ENCODE data around the gene RORC. TPM values are rescaled to one million over a fixed set of nuclear protein-coding genes. Genes with fewer than 3 reads are reported as not detected.

RORC gene
- total RNA-seq, 1 donor from 2014 or later, result 0.10 TPM

DNA sequence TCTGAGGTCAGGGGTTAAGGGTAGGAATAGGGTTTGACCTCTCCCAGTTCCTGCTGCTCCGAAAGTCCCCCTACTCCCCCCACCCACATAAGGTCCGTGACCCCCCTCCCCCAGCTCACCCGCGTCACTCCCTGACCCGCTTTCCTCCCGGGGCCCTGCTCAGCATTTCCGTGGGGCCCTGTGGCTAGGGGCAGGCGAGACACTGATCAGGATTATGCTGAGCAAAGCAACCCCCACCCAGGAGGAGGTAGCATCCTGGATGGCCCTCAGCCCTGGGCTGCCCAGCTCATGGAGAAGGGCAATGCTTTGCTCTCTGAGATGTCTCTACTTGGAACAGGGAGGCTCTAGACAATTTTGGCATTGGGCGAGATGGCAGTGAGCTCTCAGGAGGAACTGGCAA, 3.7 kb downstream of the RORC start:
- no peak for DNase-seq (ENCODE audit: low spot score)

DNA sequence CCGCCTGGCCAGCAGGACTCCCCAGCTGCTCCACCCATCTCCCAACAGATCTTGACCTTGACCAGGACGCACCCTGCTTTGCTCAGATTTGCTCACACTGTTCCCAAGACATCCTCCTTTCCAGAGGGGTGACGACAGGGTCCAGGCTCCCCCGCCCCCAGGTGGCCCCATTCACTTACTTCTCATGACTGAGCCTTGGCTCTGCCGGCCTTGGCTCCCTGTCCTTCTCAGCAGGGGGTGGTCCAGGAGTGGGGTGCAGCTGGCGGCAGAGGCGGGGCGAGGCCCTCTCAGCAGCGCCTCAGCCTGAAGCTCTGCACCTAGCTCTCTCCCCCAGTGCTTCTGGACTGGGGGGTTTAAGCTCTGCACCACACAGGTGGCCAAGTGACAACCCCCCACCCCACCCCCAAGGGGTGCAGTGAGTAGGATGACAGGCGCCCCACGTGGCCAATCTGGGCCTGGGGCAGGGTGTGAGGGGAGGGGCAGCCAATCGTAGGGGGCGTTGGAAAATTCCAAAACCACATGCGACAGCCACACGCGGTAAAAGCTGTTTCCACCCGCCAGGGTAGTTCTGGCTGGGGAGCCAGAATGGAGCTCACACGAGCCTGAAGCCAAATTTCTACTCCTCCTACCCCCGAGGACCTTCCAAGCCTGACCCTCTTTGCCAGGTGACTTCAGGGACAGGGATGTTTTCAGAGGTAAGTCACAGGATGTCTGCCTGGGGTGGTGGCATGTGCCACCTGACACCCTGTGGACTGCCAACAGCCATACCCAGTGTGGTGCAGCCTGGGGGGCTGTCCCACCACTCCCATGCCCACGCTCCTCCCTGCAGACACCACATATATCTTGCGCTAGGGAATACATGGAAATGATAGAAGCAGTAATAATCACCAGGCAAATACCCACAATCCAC, 5.6 kb downstream of the RORC start:
- DNase-seq (ENCODE audit: low spot score), result no peak

DNA sequence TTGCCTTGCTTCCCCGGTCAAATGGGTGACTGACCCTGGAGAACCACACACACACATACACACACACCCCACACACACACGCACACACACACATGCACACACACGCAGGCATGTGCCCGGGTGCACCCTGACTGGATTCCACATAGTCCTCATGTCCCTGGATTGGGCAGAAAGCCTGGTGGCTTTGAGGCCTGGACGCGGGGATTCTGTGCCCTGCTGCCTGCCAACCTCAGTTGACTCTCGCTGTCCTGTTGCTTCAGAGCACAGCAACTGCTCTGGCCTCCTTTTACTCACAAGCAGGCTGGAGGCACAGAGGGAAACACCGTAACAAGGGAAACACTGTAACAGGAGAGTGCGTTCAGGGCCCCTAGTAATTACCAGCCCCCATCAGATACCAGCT, 6.4 kb downstream of the RORC start:
- no peak for DNase-seq (ENCODE audit: low spot score)

DNA sequence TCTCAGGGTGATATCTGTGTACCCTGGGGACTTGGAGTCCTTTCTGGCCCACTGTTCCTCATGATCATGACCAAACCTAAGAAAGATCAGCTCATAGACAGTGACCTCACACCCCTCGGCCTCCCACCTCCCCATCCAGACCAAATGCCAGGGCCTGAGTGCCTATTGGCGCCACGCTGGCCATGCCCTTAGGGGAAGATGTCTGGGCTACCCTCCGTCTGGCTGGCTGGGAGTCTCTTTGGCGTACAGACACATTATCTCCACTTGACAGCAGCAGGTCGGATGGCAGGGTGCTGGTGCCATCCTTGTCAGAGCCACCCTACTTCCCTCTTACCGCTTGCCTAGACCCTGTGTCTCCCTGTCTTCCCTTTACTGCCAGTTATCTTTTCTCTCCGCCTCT, 8.4 kb downstream of the RORC start:
- DNase-seq (ENCODE audit: low spot score), result no peak

DNA sequence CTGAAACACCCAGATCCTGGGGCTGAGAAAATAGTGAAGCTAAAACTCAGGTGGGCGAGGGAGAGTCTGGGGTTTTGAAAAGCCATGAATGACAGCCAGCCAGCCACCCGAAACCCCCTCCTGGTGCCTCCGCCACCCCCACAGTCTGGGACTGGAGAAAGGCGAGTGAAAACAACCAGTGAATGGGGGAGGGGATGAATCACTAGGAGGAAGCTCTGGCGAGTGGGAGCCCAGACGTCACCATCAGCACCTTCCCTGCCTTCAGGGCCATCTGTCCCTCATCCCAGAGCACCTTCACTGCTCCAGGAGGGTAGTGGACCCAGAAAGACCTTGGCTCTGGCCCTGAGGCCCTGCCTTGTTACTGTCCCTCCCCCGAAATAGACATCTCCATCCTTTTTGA, 9.2 kb downstream of the RORC start:
- no peak for DNase-seq (ENCODE audit: low spot score)

DNA sequence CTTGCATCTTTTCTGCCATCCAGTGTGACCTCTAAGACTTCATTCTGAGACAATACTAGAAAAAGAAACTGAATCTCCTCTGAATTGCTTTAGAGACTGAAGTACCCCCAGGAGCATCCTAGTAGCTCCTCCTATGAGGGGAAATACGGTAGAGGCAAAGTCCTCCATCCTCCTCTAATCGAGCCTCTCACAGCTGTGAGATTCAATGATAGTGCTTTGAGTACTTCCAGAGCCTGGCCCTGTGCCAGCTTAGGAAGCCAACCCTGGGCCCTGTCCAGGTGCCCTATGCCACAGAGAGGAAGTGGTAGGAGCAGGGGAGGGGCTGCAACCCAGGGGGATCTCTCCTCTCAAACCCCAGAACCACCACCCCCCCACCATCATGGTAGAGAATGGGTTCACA, 10.7 kb downstream of the RORC start:
- no peak for DNase-seq (ENCODE audit: low spot score)

DNA sequence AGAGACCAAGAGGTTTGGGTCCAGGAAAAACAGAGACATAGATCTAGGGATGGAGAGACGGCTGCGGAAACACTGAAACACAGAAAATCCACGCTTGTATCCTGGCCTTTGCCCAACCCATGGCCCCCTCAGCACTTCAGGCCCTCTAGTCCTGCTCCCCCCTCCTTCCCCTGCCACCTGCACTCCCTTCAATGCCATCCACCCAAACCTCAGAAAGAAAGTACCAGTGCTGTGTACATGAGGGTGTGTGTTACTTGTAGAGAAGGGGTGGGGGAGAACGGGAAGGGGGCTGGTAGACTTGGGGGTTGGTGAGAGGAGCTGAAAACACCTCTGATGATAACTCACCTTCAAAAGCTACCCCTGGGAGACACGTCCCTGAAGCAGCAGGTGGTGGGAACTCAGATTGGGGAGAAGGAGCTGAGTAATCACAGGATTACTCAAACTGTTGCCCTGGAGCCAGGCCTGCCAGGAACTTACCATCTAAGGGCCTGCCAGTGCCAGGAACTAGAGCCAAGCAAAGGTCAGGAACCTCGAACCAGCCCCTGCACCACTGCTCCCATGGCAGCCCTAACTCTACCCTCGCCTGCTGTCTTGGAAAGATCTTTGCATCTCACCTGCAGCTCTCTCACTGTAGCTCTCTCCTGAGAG, 11.5 kb downstream of the RORC start:
- DNase-seq (ENCODE audit: low spot score), result no peak

DNA sequence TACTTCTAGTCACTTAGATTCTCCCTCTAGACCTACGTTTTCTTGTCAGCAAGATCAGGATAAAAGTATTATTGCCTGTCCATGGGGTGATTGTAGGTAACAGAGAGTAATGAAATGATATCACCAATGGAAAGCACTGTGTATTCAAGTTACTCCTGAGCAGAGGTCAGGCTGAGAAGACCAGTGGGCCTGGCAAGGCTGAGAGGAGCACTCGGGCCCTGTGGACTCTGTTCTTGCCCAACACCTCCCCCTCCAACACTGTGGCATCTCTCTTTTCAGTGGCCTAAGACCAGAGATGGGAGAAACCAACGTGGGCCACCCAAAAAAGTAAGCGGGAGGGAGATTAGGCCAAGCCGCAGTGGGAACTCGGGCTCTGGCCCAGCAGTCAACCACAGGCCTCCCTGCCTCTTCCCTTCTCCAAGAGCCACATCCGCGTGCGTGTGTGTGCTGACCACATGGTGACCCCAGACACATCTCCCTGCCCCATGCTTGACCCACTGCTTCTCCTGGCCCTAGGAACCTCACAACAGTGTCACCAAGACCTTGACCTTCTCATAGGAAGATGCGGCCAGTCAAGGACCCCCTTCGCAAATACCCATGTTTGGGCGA, 12.3 kb downstream of the RORC start:
- DNase-seq (ENCODE audit: low spot score), result no peak

DNA sequence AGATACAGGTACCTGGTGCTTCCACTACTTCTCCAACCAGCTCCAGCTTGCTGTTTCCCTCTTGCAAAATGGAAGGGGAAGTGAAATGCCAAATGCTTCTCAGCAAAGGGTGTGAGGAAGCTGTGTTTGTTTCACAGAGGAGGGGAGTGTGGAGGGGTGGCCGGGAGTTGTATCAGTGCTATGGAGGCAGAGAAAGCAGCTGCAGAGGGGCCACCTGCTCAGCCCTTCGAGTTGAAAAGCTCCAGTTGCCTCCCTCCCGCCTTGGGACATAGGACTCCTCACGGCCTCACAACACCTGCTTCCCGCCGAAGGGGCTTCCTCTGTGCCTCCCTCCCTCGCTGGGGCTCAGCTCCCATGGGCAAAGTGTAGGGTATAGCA, 14.3 kb downstream of the RORC start:
- DNase-seq (ENCODE audit: low spot score), result no peak

DNA sequence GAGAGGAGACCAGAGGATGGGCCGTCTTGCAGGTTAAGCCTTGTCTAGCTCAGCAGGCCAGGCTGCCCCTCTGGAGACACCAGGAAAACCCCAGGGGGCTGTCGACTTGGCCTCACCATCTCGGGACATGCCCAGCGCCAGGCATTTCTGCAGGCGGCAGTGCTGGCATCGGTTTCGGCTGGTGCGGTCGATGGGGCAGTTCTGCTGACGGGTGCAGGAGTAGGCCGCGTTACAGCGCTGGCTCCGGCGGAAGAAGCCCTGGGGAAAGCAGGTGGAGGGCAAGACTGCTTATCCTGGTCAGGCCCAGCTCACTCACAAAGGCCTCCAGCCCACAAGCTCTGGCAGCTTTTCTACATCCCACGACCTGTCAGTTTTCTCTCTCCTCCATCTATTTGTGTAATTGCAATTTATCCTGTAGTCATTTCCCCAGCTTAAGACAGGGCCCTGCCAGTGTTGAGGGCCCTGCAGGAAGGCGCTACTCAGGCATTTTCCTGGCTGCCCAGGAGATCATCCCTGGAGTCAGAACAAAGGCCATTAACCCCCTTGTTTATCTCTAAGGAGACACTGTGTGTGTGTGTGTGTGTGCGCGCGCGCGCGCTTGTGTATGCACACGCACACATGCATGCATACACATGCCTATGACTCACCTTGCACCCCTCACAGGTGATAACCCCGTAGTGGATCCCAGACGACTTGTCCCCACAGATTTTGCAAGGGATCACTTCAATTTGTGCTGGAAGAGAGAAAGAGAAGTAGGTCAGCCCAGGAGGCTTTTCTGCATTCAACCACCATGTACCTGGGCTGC, 14.9 kb downstream of the RORC start:
- DNase-seq (ENCODE audit: low spot score), result no peak

DNA sequence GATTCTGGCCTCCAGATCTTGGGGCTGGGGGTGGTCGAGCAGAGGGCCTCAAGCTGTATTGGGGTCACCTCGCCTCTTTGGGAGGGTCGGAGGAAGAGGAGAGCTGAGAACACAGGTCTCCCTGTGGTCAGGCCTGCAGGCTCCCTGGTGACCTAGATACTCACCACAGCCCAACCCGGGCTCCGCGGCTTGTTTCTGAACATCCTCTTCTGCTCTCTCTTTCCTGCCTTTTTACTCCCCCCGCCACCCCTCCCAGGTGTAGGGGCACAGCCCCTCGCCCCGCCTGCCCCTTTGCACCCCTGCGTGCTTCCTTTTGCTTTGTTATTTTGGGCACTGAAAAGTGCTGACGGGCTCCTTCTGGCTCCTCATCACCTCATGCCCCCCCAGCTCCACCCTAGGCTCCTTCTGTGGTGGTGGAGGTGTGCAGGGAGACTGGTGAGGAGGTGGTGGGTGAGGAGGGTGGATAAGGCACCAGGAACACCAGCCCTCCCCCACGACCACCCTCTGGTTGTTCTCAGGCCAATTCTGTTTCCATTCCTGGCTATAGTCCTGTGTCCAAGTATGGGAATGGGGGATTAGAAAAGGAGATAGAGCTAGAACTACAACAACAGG, 15.8 kb downstream of the RORC start:
- no peak for DNase-seq (ENCODE audit: low spot score)

DNA sequence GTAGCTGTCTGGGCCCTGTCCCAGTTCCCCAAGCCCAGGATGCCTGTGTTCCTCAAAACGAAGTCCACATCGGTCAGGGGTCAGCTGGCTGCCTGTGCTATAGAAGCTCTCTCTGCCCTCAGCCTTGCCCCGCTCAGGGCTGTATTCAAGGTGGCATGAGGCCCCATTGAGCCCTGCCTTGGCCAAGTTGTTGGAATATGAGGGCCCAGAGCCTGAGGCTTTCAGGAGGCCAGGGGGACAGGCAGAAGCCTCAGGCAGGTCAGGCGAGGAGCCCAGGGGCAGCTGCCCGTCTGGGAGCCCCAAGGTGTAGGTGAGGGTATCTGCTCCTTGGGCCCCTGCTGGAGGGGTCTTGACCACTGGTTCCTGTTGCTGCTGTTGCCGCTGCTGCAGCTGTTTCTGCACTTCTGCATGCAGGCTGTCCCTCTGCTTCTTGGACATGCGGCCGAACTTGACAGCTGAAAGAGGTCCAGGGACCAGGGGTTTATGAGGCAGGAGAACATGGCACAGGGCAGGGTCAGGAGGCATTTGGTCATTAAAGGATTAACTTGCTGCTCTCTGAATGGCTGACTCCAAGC, 16.5 kb downstream of the RORC start:
- DNase-seq (ENCODE audit: low spot score), result no peak

DNA sequence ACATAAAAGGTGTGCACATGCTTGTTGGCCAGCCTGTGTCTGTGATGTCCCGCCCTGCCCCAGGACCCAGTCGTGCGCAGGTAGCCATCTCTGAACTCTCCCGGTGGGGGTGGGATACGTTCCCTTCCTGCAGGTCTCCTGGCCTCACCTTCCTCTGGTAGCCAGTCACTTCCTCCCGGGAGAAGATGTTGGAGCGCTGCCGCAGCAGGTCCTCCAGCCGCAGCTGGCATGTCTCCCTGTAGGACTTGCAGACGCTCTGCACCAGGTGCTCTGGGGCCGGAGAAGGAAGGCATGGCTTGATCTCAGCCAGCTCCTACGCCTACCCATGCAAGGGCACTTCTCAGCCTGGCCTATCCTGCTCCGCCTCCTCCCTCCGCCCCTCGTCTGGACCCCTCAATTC, 17.2 kb downstream of the RORC start:
- DNase-seq (ENCODE audit: low spot score), result no peak

DNA sequence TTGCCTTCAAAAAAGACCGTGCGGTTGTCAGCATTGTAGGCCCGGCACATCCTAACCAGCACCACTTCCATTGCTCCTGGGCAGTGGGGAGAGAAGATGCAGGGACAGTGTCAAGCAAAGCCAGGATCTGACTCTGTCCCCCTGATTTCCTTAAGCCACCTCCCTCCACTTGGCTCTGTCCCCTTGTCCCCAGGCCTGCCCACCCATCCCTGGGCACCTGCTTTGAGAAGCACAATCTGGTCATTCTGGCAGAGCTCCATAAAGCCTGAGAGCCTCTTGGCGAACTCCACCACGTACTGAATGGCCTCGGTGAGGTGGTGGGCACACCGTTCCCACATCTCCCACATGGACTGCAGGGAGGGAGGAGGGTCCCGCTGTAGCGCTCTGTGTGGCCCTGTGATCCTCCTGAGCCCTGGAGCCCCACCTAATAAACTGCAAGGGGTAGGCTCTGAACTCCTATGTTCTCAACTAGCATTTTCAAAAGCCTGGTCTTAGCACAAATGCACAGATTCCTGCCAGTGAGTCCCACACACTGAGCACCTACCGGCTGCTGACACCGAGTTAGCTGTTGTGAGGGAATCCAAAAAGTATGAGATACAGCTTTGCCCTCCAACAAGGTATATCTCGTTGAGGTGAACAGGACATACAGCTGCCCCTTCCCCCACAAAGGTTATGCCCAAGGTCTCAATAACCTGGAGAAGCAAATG, 18.2 kb downstream of the RORC start:
- DNase-seq (ENCODE audit: low spot score), result no peak

DNA sequence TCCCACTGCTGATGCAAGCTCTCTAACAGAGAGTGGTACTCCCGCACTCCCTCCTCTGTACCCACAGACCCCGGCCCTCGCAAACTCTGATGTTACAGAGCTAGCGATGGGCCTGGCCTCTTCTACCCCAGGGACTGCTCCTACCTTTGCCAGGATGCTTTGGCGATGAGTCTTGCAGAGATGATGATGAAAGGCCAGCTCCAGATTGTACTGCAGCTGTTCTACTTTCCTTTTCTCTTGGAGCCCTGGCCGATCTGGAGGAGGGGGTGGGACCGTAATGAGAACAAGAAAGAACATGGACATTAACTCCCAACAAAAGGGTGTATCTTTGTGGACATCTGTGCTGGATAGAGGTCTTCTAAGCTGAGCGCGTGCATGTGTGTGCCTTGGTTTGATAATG, 20.4 kb downstream of the RORC start:
- DNase-seq (ENCODE audit: low spot score), result peak; percentile 37

DNA sequence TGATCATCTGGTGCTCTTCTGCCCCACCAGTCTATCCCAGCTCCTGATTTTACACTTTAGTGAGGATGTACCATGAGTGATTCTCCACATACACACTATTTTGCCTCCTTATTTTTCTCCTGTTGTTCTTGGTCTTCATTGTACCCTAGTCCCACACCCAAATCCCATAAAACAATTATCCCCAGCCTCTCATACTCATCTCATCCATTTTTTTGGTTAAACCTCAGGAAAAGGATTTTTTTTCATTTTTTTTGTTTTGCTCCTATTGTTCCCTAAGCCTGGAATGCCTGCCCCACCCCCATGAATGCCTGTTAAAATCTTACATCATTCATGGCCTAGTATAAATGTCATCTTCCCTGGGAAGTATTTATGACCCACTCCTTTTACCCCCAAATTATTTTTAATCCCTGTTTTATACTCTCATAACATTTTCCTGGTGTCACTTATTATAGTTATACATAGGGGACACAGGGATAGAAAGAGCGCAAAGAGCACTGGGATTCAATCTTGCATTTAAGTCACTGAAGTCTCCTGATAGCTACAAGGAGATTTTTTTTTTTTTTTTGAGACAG, 21.5 kb downstream of the RORC start:
- no peak for DNase-seq (ENCODE audit: low spot score)

DNA sequence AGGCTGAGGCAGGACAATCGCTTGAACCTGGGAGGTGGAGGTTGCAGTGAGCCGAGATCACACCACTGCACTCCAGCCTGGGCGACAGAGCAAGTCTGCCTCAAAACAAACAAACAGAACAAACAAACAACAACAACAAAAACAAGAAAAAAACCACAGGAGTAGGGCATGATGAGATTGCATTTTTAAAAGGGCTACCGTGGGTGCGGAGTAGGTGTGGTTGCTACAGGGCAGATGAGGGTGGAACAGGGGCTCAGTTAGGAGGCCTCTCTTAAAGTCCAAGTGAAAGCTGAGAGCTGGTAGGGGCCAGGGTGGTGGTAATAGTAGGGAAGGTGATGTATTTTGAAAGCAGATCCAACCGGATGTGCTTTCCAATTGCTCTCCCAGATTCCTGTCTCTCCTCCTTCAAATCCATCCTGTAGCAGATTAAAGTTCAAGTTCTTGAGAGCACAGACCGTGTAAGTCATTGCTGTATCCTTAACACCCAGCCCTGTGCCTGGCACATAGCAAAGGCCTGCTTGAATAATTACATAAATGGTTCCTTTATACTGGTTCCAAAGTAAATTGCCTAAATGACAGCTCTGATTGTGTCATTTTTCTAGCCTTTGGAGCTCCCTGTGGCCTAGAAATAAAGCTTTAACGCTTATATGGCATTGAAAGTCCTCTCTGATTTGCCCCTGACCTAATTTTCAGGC, 22.2 kb downstream of the RORC start:
- peak; percentile 3 for DNase-seq (ENCODE audit: low spot score)

DNA sequence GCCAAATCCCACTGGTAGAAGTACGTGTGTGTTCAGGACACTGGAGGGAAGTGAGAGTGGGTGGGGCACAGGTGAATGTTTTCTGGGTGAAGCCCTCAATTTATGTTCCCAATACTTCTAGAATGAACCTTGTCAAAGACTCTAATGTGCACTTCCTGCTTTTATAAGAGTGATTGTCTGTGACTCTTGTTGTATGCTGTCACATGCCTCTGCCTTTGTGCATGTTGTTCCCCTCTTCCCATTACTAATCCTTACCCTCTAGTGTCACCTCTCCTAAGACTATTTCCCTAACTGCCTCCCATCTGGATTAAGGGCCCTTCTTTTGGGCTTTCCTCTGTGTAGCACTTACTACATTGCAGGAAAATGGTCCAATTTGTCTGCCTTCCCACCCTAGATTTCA, 23.8 kb downstream of the RORC start:
- no peak for DNase-seq (ENCODE audit: low spot score)

DNA sequence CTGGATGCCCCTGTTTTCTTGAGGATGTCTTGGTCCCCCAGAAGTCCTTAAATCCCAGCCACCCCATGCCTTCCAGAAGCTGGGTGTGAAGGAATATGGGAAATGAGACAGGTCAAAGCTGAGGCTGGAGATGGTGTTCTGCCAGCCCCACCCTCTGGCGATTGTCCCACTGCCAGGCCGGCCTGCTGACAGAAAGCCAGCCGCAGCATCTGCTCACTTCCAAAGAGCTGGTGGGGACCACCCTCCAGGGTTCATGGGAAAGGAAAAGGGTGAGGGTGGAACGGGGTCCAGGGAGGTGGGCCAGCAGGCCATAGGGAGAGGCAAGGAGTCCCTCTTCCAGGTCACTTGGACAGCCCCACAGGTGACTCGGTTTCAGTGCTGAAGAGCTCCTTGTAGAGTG, 24.5 kb downstream of the RORC start:
- peak; percentile 80 for DNase-seq (ENCODE audit: low spot score)
